ENCODE data around the gene CYTL1. TPM values are rescaled to one million over a fixed set of nuclear protein-coding genes. Genes with fewer than 3 reads are reported as not detected.

CYTL1 gene
- total and polyA plus RNA-seq, 9 of the 15 experiments (the other 6 are each of a cell fraction or from before 2014, with no cell fraction given) = not detected

DNA sequence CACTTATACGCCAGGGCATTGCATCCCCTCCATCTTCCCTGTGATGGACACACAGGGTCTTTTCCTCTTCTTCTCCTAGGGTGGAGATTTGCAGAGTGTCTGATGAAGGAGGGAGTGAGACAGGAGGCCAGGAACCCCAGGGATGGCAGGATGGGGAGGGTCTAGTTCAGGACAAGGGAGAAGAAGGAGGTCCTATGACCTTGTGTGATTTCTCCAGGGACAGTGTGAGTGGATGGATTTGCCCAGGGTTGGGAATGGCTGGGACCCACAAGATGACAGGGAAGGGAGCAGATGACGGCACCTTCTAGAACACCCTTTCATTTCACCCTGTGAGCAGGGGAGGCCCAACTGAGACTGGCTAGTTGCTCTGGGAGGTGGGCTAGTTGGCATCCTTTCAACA is 34.2 kb downstream of the CYTL1 start:
- no peaks in the 10 kb centered on the region; a peak in 2 of 5 replicates for H3K4me1 ChIP-seq (replicated peaks in 1 of 2; ENCODE audit: control insufficient read depth in 2 of 2, insufficient read depth in 2 of 2, low read length in 2 of 2)
- BruUV-seq (replicated peaks) = no TSS peak
- H2AFZ ChIP-seq (ENCODE audit: low read depth, low read length) = no peak overlapping the region
- TF ChIP-seq, protein P1, sequence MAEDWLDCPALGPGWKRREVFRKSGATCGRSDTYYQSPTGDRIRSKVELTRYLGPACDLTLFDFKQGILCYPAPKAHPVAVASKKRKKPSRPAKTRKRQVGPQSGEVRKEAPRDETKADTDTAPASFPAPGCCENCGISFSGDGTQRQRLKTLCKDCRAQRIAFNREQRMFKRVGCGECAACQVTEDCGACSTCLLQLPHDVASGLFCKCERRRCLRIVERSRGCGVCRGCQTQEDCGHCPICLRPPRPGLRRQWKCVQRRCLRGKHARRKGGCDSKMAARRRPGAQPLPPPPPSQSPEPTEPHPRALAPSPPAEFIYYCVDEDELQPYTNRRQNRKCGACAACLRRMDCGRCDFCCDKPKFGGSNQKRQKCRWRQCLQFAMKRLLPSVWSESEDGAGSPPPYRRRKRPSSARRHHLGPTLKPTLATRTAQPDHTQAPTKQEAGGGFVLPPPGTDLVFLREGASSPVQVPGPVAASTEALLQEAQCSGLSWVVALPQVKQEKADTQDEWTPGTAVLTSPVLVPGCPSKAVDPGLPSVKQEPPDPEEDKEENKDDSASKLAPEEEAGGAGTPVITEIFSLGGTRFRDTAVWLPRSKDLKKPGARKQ (CRISPR knock-in tag; IDR thresholded peaks at IDR 0.05) = no peak
- no peak overlapping the region for H3K27ac ChIP-seq (ENCODE audit: extremely low read depth, low read depth, low read length)
- WGBS (ENCODE audit: insufficient coverage, low coverage, missing lambda C conversion rate) = 0% methylated on average over 2 of the region's 2 CpGs
- DNase-seq (ENCODE audit: extremely low read depth in 1 of 4, low spot score in 3 of 4) (no peak), FAIRE-seq (no peak), ATAC-seq (no peak)
- ChIA-PET POLR2A (no interaction called here), CTCF (ENCODE audit: low intra/inter-chr PET ratio) (no interaction called here)
- H3K9ac ChIP-seq (ENCODE audit: insufficient read depth in 1 of 2, low read depth in 2 of 2, low read length in 2 of 2) = no peak overlapping the region
- no peaks in the 10 kb centered on the region for H3K79me2 ChIP-seq (ENCODE audit: control insufficient read depth, insufficient read depth, low read length)
- no peak overlapping the region for H3K4me2 ChIP-seq (ENCODE audit: insufficient read depth, low read length)
- no peaks in the 10 kb centered on the region for H3K9me3 ChIP-seq (replicated peaks; ENCODE audit: control insufficient read depth, insufficient read depth, low read depth, low read length)
- H3K4me3 ChIP-seq = no peak overlapping the region
- intact Hi-C loops (cut with micrococcal nuclease) = no loop called here
- in situ Hi-C loops (cut with MboI) = no loop called here
- H3K36me3 ChIP-seq (ENCODE audit: control insufficient read depth, insufficient read depth, low read length) = no peaks in the 10 kb centered on the region
- no peaks in the 10 kb centered on the region for H3K9me1 ChIP-seq (ENCODE audit: control insufficient read depth, insufficient read depth, low read length)
- no peaks in the 10 kb centered on the region for H4K20me1 ChIP-seq (replicated peaks; ENCODE audit: control insufficient read depth, insufficient read depth, low read length)
- H3K27me3 ChIP-seq (ENCODE audit: control insufficient read depth in 2 of 2, insufficient read depth in 2 of 2, low read length in 2 of 2) = peaks cover 8 to 59% of the 10 kb centered on the region in 2 experiments; a peak in 4 of 5 replicates

DNA sequence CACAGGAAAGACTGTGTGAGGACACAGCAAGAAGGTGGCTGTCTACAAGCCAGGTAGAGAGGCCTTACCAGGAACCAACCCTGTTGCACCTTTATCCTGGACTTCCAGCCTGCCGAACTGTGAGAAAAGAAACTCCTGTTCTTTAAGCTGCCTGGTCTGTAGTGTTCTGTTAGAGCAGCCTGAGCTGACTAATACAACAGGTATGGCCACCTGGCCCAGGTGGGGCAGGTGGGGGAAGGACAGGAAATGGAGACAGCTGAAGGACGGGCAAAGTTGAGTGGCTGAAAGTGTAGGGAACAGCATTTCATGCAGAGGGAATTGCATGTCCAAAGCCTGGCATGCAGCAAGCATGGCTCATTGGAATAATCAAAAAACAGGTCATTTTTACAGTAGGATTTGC is 35.1 kb downstream of the CYTL1 start:
- no peak overlapping the region for H3K4me2 ChIP-seq (ENCODE audit: insufficient read depth, low read length)
- CTCF ChIA-PET (ENCODE audit: low intra/inter-chr PET ratio) = no interaction called here
- no peaks in the 10 kb centered on the region for H3K79me2 ChIP-seq (ENCODE audit: control insufficient read depth, insufficient read depth, low read length)
- 0% methylated on average over 2 of the region's 2 CpGs for WGBS (ENCODE audit: insufficient coverage, low coverage, missing lambda C conversion rate)
- no peak overlapping the region for H3K9ac ChIP-seq (ENCODE audit: insufficient read depth in 1 of 2, low read depth in 2 of 2, low read length in 2 of 2)
- no peaks in the 10 kb centered on the region for H4K20me1 ChIP-seq (replicated peaks; ENCODE audit: control insufficient read depth, insufficient read depth, low read length)
- H3K9me1 ChIP-seq (ENCODE audit: control insufficient read depth, insufficient read depth, low read length) = no peaks in the 10 kb centered on the region
- peaks cover 8 to 51% of the 10 kb centered on the region in 2 experiments; a peak in 4 of 5 replicates for H3K27me3 ChIP-seq (ENCODE audit: control insufficient read depth in 2 of 2, insufficient read depth in 2 of 2, low read length in 2 of 2)
- H3K4me1 ChIP-seq (replicated peaks in 1 of 2; ENCODE audit: control insufficient read depth in 2 of 2, insufficient read depth in 2 of 2, low read length in 2 of 2) = no peaks in the 10 kb centered on the region; a peak in 2 of 5 replicates
- no TSS peak for BruUV-seq (replicated peaks)
- no peak overlapping the region for H3K27ac ChIP-seq (ENCODE audit: extremely low read depth, low read depth, low read length)
- no peak overlapping the region for H2AFZ ChIP-seq (ENCODE audit: low read depth, low read length)
- POLR2A ChIA-PET = no interaction called here
- ATAC-seq (no peak), DNase-seq (ENCODE audit: extremely low read depth in 1 of 4, low spot score in 3 of 4) (no peak), FAIRE-seq (no peak)
- intact Hi-C loops (cut with micrococcal nuclease) (no loop called here), in situ Hi-C loops (cut with MboI) (no loop called here)
- no peaks in the 10 kb centered on the region for H3K36me3 ChIP-seq (ENCODE audit: control insufficient read depth, insufficient read depth, low read length)
- no peaks in the 10 kb centered on the region for H3K9me3 ChIP-seq (replicated peaks; ENCODE audit: control insufficient read depth, insufficient read depth, low read depth, low read length)
- no peak overlapping the region for H3K4me3 ChIP-seq
- TF ChIP-seq STAG1 (CRISPR knock-in tag; IDR thresholded peaks at IDR 0.05; ENCODE audit: borderline replicate concordance) (no peak), ZNF41 (CRISPR knock-in tag; conservative IDR thresholded peaks at IDR 0.05) (no peak), ZSCAN29 (IDR thresholded peaks at IDR 0.05) (no peak), FOXM1 (IDR thresholded peaks at IDR 0.05; ENCODE audit: low read depth) (no peak), FOXM1 (CRISPR knock-in tag; IDR thresholded peaks at IDR 0.05; ENCODE audit: low read depth) (no peak), ZNF124 (CRISPR knock-in tag; IDR thresholded peaks at IDR 0.05) (no peak), SUPT5H (IDR thresholded peaks at IDR 0.05) (no peak), POLR3G (IDR thresholded peaks at IDR 0.05; ENCODE audit: extremely low read depth, insufficient read length, insufficient replicate concordance) (no peak), ZNF695 (CRISPR knock-in tag; IDR thresholded peaks at IDR 0.05) (no peak), PPARD (CRISPR knock-in tag; IDR thresholded peaks at IDR 0.05) (no peak), ZNF76 (CRISPR knock-in tag; IDR thresholded peaks at IDR 0.05; ENCODE audit: borderline replicate concordance) (no peak), CCAR2 (IDR thresholded peaks at IDR 0.05; ENCODE audit: low read depth, low read length) (no peak), PHF20 (IDR thresholded peaks at IDR 0.05; ENCODE audit: partially characterized antibody) (no peak)
- TF ChIP-seq, protein P2, sequence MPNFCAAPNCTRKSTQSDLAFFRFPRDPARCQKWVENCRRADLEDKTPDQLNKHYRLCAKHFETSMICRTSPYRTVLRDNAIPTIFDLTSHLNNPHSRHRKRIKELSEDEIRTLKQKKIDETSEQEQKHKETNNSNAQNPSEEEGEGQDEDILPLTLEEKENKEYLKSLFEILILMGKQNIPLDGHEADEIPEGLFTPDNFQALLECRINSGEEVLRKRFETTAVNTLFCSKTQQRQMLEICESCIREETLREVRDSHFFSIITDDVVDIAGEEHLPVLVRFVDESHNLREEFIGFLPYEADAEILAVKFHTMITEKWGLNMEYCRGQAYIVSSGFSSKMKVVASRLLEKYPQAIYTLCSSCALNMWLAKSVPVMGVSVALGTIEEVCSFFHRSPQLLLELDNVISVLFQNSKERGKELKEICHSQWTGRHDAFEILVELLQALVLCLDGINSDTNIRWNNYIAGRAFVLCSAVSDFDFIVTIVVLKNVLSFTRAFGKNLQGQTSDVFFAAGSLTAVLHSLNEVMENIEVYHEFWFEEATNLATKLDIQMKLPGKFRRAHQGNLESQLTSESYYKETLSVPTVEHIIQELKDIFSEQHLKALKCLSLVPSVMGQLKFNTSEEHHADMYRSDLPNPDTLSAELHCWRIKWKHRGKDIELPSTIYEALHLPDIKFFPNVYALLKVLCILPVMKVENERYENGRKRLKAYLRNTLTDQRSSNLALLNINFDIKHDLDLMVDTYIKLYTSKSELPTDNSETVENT (CRISPR knock-in tag; IDR thresholded peaks at IDR 0.05) = no peak
